T-helper 1 cell treated with Interleukin-12 subunit alpha and Interleukin-12 subunit beta and Interleukin-4 antibody, amounts not matched to agents 30 ng/mL and 1 ng/mL, for 36 hours (primary cell): ENCODE results near the gene IL13RA1. TPM values are rescaled to one million over a fixed set of nuclear protein-coding genes. Genes with fewer than 3 reads are reported as not detected.
"Not testable (repeated sequence)": the region's sequence is repeated elsewhere in the genome, so short reads cannot be mapped to it uniquely, and the experiment has no call there.

Source experiments
- intact Hi-C: fragments of 100-400 bp; cut with micrococcal nuclease; formaldehyde crosslinking; loops from one replicate; pipeline ENCODE4 v1.15.1; 2024
- total RNA-seq: library from RNA; stranded (reverse); gene quantifications from 2 replicates; pipeline ENCODE4 v1.2.3, GENCODE V29; 2022

Gene IL13RA1
- total RNA-seq, 1 donor from 2014 or later, result 0.32 TPM

GRCh38 chrX:118779581-118779980 is 52.2 kb downstream of the IL13RA1 start:
- intact Hi-C loops, result no loop called here

DNA sequence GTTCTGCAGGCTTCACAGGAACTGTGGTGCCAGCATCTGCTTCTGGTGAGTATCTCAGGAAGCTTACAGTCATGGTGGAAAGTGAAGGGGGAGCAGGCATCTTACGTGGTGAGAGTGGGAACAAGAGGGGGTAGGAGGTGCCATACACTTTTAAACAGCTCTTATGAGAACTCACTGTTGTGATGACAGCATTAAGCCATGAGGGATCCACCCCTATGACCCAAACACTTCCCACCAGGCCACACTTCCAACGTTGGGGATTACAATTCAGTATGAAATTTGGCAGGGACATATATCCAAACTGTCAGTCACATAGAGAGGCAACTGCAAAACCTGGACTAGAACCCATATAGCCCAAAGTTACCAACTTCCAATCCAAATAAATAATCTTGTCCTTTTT is 53.1 kb downstream of the IL13RA1 start:
- intact Hi-C loops, result no loop called here

GRCh38 chrX:118780911-118781310 is 53.5 kb downstream of the IL13RA1 start:
- intact Hi-C loops, result no loop called here

- intact Hi-C loops, result no loop called here
Observed at GRCh38 chrX:118795528-118796280, 68.3 kb downstream of the IL13RA1 start.

DNA sequence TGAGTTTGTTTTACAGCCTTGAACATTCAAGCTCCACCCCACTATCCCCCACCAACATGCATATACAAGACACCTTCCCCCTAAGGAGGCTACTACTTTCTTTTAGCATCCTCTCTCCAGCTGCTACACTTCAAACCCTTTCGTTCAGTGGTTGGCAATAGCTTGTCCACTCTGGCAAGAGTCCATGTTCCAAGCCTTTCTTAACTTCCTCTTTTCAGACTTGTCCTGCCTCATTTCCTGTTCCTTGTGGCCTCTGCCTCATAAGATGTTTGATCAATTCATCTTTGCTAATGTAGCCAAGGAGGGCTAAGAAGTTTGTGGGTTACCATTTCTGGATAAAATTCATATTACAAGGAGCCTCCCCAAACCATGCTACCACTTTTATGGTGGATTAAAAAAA is 75.5 kb downstream of the IL13RA1 start:
- intact Hi-C loops, result no loop called here

DNA sequence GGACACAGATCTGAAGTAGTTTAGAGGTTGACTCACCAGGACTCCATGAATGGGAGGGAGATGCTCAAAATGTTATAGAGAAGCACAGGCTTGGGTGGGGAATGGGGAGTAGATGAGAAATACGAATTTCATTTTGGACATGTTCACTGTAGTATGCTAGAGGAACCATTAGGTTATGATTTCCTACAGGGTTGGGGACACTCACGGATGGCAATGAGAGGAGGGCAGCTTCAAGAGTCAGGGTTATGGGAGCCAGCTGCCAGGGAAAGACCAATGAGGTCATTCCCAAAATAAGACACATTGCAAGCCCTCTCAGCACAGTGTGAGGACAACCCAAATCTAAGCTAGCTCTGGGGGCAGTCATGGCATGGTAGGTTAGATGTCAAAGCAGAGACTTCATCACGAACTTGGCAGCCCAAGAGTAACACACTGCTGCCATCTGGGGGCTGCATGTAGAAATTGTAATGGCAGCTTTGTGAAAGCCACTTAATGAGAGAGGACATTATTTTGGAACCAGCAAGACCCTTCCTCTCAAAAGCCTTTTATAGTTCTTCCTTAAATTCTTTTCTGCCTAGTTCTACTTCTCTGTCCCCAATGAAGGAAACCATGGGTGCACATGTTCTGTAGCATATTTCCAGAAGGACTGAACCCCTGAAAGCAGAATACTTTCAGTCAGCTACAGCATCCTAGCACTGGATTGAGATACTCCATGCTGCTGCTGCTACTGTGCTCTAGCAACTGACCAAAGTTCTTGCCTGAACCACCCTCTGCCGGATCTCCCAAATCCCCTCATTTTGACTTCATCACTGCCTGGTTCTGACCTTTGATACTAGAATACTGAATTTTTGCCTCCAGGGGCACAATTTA is 80.0 kb downstream of the IL13RA1 start:
- intact Hi-C loops, result loop anchor here (1.0 to 5.0 kb wide), 5 partner anchors 45 to 480 kb away; no protein-coding TSS in a partner anchor

- intact Hi-C loops, result not testable (repeated sequence)
Observed at GRCh38 chrX:118817257-118817656, 89.9 kb downstream of the IL13RA1 start.

DNA sequence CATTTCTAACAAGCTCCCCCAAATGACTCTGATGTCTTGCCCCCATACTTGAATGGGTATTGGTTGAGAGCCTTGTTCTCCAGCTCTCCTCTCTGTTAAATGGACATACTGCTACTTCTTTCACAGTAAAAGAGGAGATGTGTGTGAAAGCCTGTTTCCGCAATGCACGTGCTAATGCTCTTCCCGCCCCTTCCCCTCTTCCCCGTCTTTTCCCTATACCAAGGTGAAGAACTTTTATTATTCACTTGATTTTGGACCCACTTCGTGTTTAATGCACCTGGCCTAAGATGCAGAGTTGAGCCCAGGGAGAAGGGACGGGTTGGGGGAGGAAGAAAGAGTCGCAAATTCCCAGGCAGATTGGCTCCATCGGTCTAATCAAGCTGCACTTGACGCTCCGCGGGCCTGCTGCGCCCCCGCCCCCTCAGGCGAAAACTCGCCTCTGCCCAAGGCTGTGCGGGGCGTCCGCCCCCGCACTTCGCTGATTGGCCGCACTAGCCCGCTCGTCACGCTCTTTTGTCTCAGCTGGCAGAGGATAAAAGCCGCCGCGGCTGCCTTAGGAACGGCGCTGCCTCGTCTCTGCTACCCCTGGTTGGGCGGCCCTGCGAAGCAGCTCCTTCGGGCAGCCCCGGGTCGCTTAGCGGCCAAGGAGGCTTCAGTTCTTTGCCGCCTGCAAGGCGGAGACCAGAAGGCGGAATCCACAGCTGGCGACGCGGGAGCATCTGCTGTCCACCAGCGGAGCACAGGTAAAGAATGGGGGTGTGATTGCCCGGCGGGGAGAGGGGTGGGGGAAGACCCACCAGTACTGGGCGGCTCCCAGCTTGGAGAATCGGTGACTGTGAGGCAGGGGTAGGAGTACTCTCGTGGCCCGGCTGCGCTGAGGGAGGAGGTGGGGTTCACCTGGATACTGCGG is 96.1 kb downstream of the IL13RA1 start, which contains the start of gene ZCCHC12:
Gene ZCCHC12, plus strand, starts transcription at position 562 of the 910 bp plus-strand sequence. CDS start 1,421 bp downstream, outside the sequence.
- intact Hi-C loops, result no loop called here

GRCh38 chrX:118824173-118824730 is 96.8 kb downstream of the IL13RA1 start:
- intact Hi-C loops, result no loop called here

- intact Hi-C loops, result no loop called here
Observed at GRCh38 chrX:118825227-118825626, 97.8 kb downstream of the IL13RA1 start.

GRCh38 chrX:118839334-118839958 is 112.0 kb downstream of the IL13RA1 start:
- intact Hi-C loops, result loop anchor here (2.0 kb wide), 1 partner anchor 227 kb away; no protein-coding TSS in a partner anchor

Other genes with a start within 250 kb of the IL13RA1 start
- gene DOCK11, start 231.8 kb upstream of the IL13RA1 start, total RNA-seq, result 61.8 and 67.3 TPM in 2 replicates
- not detected in 2 replicates for gene ZCCHC12, start 96.2 kb downstream of the IL13RA1 start, total RNA-seq
- gene LONRF3, start 247.0 kb downstream of the IL13RA1 start, total RNA-seq, result 0.17 and 0.32 TPM in 2 replicates